Measurements from ENCODE around the gene MTG2. TPM values are rescaled to one million over a fixed set of nuclear protein-coding genes. Genes with fewer than 3 reads are reported as not detected.

MTG2 gene
- total and polyA plus RNA-seq, 2 of the 8 experiments (the other 6 are each of a cell fraction or from before 2014, with no cell fraction given) = 14.4 to 22.8 TPM

- ChIA-PET POLR2A (ENCODE audit: partially characterized antibody) (interaction anchor here (0.9 kb wide), 1 partner anchor 86 kb away, joined by 3 read pairs; the partner anchor contains the start of gene TAF4), CTCF (ENCODE audit: partially characterized antibody) (interaction anchor here (1.9 kb wide), 1 partner anchor 15 kb away, joined by 6 read pairs; no protein-coding TSS in a partner anchor)
- peaks cover 41 to 56% of the 10 kb centered on the region in 2 experiments for H4K20me1 ChIP-seq (replicated peaks in 1 of 2; ENCODE audit: control insufficient read depth in 1 of 2, insufficient read depth in 2 of 2, low read length in 2 of 2)
- no peaks in the 10 kb centered on the region for H3K23me2 ChIP-seq (ENCODE audit: low read depth, low read length)
- H3K14ac ChIP-seq (ENCODE audit: insufficient read length) = no peak overlapping the region
- no peak overlapping the region for H2AK5ac ChIP-seq (ENCODE audit: low read depth, low read length)
- no peak for FAIRE-seq
- H4K91ac ChIP-seq (replicated peaks; ENCODE audit: insufficient read length, low read length) = no peak overlapping the region
- H3K23ac ChIP-seq (ENCODE audit: insufficient read length) = no peak overlapping the region
- H4K5ac ChIP-seq (ENCODE audit: insufficient read length, low read depth, low read length) = no peak overlapping the region
- H3K27me3 ChIP-seq (replicated peaks in 1 of 4; ENCODE audit: control insufficient read depth in 3 of 4, extremely low read depth in 1 of 4, insufficient read depth in 3 of 4, low read length in 3 of 4) = no peaks in the 10 kb centered on the region
- H3K79me2 ChIP-seq (ENCODE audit: control insufficient read depth in 1 of 2, insufficient read depth in 2 of 2, low read length in 2 of 2) = peaks cover 43 to 99% of the 10 kb centered on the region in 2 experiments
- TF ChIP-seq MAX (IDR thresholded peaks at IDR 0.05) (no peak), SUZ12 (IDR thresholded peaks at IDR 0.05; ENCODE audit: low read length) (no peak)
- 97% methylated on average over 10 of the region's 11 CpGs; no CpG with 5 or more reads in 1 of the 2 experiments for WGBS, 2 experiments (ENCODE audit: extremely low coverage in 1 of 2, insufficient coverage in 1 of 2, insufficient read length in 1 of 2, insufficient replicate concordance in 2 of 2, low coverage in 1 of 2, low lambda C conversion rate in 2 of 2, missing lambda C conversion rate in 1 of 2)
- no peak overlapping the region for H3K56ac ChIP-seq (replicated peaks; ENCODE audit: insufficient read length, low read depth, low read length)
- no peak overlapping the region for H2BK12ac ChIP-seq (ENCODE audit: low read depth, low read length)
- H4K8ac ChIP-seq (ENCODE audit: extremely low read depth, insufficient read depth, low read length) = peak overlapping the region; percentile 84
- H3K36me3 ChIP-seq (ENCODE audit: control insufficient read depth in 2 of 4, insufficient read depth in 4 of 4, low read length in 3 of 4) = peaks cover 0 to 6% (median 5%) of the 10 kb centered on the region in 4 experiments; a peak in 5 of 8 replicates
- H2BK5ac ChIP-seq (ENCODE audit: low read depth, low read length) = no peak overlapping the region
- no peaks in the 10 kb centered on the region; a peak in 1 of 4 replicates for H3K9me3 ChIP-seq (ENCODE audit: insufficient read depth in 2 of 2, low read depth in 1 of 2, low read length in 1 of 2)
- H3K18ac ChIP-seq (ENCODE audit: extremely low read depth, low read length) = no peak overlapping the region
- H2BK20ac ChIP-seq (ENCODE audit: low read length) = no peak overlapping the region
- no peak overlapping the region for H3K4me2 ChIP-seq (ENCODE audit: insufficient read depth in 1 of 2, low read depth in 2 of 2, low read length in 2 of 2)
- H2BK120ac ChIP-seq (replicated peaks; ENCODE audit: low read depth, low read length) = no peak overlapping the region
- no peak overlapping the region for H3K27ac ChIP-seq (ENCODE audit: low read depth, low read length)
- H3K4ac ChIP-seq (replicated peaks; ENCODE audit: insufficient read length, low read depth, low read length) = no peak overlapping the region
- peaks cover 0 to 22% (median 12%) of the 10 kb centered on the region in 4 experiments; a peak in 6 of 7 replicates for H3K4me1 ChIP-seq (replicated peaks in 1 of 4; ENCODE audit: control insufficient read depth in 3 of 4, insufficient read depth in 4 of 4, low read length in 3 of 4)
- H3K4me3 ChIP-seq (ENCODE audit: extremely low read depth in 1 of 4, insufficient read depth in 2 of 4, low read depth in 3 of 4, low read length in 4 of 4) = no peak overlapping the region
- no peak for DNase-seq (ENCODE audit: low read depth in 1 of 2, low spot score in 2 of 2)
- peaks cover 55% of the 10 kb centered on the region for H3K79me1 ChIP-seq (ENCODE audit: low read depth, low read length)
- H3K9ac ChIP-seq (replicated peaks in 1 of 4; ENCODE audit: extremely low read depth in 1 of 4, low read depth in 3 of 4, low read length in 3 of 4) = no peak overlapping the region
- no peak overlapping the region for H2BK15ac ChIP-seq (ENCODE audit: low read length)
- no peak overlapping the region for H2AFZ ChIP-seq (ENCODE audit: low read length)
These were observed 31.6 kb upstream of the MTG2 start for GRCh38 chr20:62151225-62151624.
